ENCODE data around the gene CYP24A1. TPM values are rescaled to one million over a fixed set of nuclear protein-coding genes. Genes with fewer than 3 reads are reported as not detected.

The CYP24A1 gene
- total and polyA plus RNA-seq, 2 of the 13 experiments (the other 11 are each of a cell fraction or from before 2014, with no cell fraction given): 9.4 to 32.7 TPM

DNA sequence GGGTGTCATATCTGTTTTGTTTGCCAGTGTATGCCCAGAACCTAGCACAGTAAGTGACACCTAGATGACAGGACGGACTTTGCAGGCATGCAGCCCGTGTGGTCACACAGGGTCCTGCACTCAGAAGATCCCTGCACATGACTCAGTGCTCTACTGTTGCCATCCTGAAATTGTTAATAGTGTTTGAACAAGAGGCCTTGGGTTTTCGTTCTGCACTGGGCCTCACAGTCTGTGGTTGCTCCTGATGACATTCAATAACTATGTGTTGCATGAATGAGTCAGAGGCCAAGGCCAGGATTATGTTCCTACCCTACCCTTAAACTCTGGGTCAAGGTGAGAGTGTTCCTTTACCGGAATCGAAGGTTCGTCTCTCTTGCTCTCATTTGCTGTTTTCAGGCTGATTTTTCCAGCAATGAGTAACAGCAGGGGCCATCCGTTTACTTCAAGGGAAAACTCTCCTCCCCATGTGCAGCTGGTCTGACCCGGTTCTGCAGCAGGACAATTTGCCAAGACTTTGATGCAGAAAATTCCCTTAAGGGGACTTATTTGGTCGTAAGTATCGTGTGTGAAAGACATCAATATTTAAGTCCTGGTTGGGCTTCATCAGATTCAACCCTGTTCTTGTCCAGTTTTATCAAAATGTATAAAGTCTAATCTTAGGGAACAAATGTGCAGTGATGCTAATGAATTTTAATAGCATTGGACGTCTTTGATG, 21.1 kb upstream of the CYP24A1 start (continued):
- TF ChIP-seq ZNF230 (CRISPR knock-in tag; IDR thresholded peaks at IDR 0.05) (no peak), ZNF614 (CRISPR knock-in tag; IDR thresholded peaks at IDR 0.05; ENCODE audit: borderline replicate concordance) (peak; percentile 98; the same call in 1 of the 2 replicates), ZNF652 (CRISPR knock-in tag; IDR thresholded peaks at IDR 0.05; ENCODE audit: borderline replicate concordance, low read depth) (peak; percentile 76), MEIS2 (CRISPR knock-in tag; IDR thresholded peaks at IDR 0.05) (peak; percentile 47; the same call in 1 of the 2 replicates), PTBP1 (IDR thresholded peaks at IDR 0.05; ENCODE audit: low read depth, low read length, poor library complexity, severe bottlenecking) (no peak), TP53 (CRISPR knock-in tag; conservative IDR thresholded peaks at IDR 0.05) (no peak), ZNF792 (CRISPR knock-in tag; IDR thresholded peaks at IDR 0.05) (peak; percentile 95), SRSF9 (IDR thresholded peaks at IDR 0.05; ENCODE audit: borderline replicate concordance, insufficient read depth, low read depth, low read length, poor library complexity, severe bottlenecking) (no peak), CBX2 (IDR thresholded peaks at IDR 0.05; ENCODE audit: low read depth, low read length) (no peak), CBX2 (CRISPR knock-in tag; IDR thresholded peaks at IDR 0.05; ENCODE audit: low read depth) (no peak), ZNF567 (CRISPR knock-in tag; IDR thresholded peaks at IDR 0.05; ENCODE audit: borderline replicate concordance) (no peak), ATAD3A (CRISPR knock-in tag; IDR thresholded peaks at IDR 0.05) (no peak), HIVEP1 (CRISPR knock-in tag; IDR thresholded peaks at IDR 0.05) (peak; percentile 61; the same call in 1 of the 2 replicates), YEATS2 (CRISPR knock-in tag; IDR thresholded peaks at IDR 0.05; ENCODE audit: borderline replicate concordance) (peak; percentile 86), KLF13 (CRISPR knock-in tag; IDR thresholded peaks at IDR 0.05) (no peak), KDM1A (CRISPR knock-in tag; IDR thresholded peaks at IDR 0.05) (peak; percentile 96), NFRKB (IDR thresholded peaks at IDR 0.05) (no peak), JUND (CRISPR knock-in tag; IDR thresholded peaks at IDR 0.05) (peak; percentile 97)
- TF ChIP-seq, protein P1, sequence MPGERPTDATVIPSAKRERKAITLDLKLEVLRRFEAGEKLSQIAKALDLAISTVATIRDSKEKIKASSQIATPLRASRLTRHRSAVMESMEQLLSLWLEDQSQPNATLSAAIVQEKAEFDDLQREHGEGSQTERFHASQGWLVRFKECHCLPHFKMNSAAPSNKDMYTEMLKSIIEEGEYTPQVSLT (CRISPR knock-in tag; IDR thresholded peaks at IDR 0.05; ENCODE audit: borderline replicate concordance, low read depth): no peak
- TF ChIP-seq, protein P2, sequence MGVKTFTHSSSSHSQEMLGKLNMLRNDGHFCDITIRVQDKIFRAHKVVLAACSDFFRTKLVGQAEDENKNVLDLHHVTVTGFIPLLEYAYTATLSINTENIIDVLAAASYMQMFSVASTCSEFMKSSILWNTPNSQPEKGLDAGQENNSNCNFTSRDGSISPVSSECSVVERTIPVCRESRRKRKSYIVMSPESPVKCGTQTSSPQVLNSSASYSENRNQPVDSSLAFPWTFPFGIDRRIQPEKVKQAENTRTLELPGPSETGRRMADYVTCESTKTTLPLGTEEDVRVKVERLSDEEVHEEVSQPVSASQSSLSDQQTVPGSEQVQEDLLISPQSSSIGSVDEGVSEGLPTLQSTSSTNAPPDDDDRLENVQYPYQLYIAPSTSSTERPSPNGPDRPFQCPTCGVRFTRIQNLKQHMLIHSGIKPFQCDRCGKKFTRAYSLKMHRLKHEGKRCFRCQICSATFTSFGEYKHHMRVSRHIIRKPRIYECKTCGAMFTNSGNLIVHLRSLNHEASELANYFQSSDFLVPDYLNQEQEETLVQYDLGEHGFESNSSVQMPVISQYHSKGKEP (CRISPR knock-in tag; IDR thresholded peaks at IDR 0.05): no peak; the same call in 1 of the 2 replicates
- TF ChIP-seq, protein P3, sequence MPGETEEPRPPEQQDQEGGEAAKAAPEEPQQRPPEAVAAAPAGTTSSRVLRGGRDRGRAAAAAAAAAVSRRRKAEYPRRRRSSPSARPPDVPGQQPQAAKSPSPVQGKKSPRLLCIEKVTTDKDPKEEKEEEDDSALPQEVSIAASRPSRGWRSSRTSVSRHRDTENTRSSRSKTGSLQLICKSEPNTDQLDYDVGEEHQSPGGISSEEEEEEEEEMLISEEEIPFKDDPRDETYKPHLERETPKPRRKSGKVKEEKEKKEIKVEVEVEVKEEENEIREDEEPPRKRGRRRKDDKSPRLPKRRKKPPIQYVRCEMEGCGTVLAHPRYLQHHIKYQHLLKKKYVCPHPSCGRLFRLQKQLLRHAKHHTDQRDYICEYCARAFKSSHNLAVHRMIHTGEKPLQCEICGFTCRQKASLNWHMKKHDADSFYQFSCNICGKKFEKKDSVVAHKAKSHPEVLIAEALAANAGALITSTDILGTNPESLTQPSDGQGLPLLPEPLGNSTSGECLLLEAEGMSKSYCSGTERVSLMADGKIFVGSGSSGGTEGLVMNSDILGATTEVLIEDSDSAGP (CRISPR knock-in tag; IDR thresholded peaks at IDR 0.05; ENCODE audit: borderline replicate concordance): peak; percentile 79
- TF ChIP-seq, protein P4, sequence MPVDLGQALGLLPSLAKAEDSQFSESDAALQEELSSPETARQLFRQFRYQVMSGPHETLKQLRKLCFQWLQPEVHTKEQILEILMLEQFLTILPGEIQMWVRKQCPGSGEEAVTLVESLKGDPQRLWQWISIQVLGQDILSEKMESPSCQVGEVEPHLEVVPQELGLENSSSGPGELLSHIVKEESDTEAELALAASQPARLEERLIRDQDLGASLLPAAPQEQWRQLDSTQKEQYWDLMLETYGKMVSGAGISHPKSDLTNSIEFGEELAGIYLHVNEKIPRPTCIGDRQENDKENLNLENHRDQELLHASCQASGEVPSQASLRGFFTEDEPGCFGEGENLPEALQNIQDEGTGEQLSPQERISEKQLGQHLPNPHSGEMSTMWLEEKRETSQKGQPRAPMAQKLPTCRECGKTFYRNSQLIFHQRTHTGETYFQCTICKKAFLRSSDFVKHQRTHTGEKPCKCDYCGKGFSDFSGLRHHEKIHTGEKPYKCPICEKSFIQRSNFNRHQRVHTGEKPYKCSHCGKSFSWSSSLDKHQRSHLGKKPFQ (CRISPR knock-in tag; IDR thresholded peaks at IDR 0.05; ENCODE audit: insufficient replicate concordance): peak; percentile 54
- TF ChIP-seq, protein P5, sequence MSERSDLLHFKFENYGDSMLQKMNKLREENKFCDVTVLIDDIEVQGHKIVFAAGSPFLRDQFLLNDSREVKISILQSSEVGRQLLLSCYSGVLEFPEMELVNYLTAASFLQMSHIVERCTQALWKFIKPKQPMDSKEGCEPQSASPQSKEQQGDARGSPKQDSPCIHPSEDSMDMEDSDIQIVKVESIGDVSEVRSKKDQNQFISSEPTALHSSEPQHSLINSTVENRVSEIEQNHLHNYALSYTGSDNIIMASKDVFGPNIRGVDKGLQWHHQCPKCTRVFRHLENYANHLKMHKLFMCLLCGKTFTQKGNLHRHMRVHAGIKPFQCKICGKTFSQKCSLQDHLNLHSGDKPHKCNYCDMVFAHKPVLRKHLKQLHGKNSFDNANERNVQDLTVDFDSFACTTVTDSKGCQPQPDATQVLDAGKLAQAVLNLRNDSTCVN (CRISPR knock-in tag; IDR thresholded peaks at IDR 0.05; ENCODE audit: borderline replicate concordance): peak; percentile 92
